DND-41 (cell line): ENCODE results near the gene TTC13.

ENCODE experiments used
- ATAC-seq: fragments of 200-7000 bp; cut with Tn5 transposase; 3 replicates; pipeline ENCODE4 v1.9.1; 2021; ENCODE audit warnings: low read depth; ENCODE audit not compliant: insufficient read depth
- DNase-seq: peaks from one replicate; pipeline ENCODE4 v3.0.0-alpha.2; 2020
- H2AFZ ChIP-seq: 2 replicates; pipeline ENCODE4 v1.6.0; 2012; ENCODE audit warnings: low read depth, low read length
- H3K27ac ChIP-seq: 2 replicates; pipeline ENCODE4 v1.5.1; 2012; ENCODE audit warnings: low read length, inconsistent platforms
- H3K27me3 ChIP-seq: fragments of 200-600 bp; sonication (generic); 2 replicates; pipeline ENCODE4 v1.6.0; 2012; ENCODE audit warnings: low read length, mild to moderate bottlenecking, inconsistent platforms; ENCODE audit not compliant: insufficient read depth, poor library complexity
- H3K36me3 ChIP-seq: 2 replicates; pipeline ENCODE4 v1.5.1; 2012; ENCODE audit warnings: low read length, inconsistent platforms; ENCODE audit not compliant: insufficient read depth
- H3K4me1 ChIP-seq: 2 replicates; pipeline ENCODE4 v1.5.1; 2012; ENCODE audit warnings: mild to moderate bottlenecking, low read length; ENCODE audit not compliant: insufficient read depth
- H3K4me2 ChIP-seq: 2 replicates; pipeline ENCODE4 v1.6.0; 2012; ENCODE audit warnings: mild to moderate bottlenecking, moderate library complexity, low read length, inconsistent platforms; ENCODE audit not compliant: insufficient read depth
- H3K4me3 ChIP-seq, 2 experiments: fragments of 200-600 bp in 1 of 2; shearing (Covaris generic) in 1 of 2; 2 replicates each; pipeline ENCODE4 v1.5.1; 2012 to 2016; ENCODE audit warnings: inconsistent platforms in 2 of 2, low read length in 2 of 2, mild to moderate bottlenecking in 2 of 2, low read depth in 1 of 2, moderate library complexity in 1 of 2
- H3K79me2 ChIP-seq: 2 replicates; pipeline ENCODE4 v1.6.0; 2012; ENCODE audit warnings: low read length, inconsistent platforms; ENCODE audit not compliant: insufficient read depth
- H3K9ac ChIP-seq: 2 replicates; pipeline ENCODE4 v1.6.0; 2012; ENCODE audit warnings: low read depth, mild to moderate bottlenecking, inconsistent platforms, low read length, moderate library complexity
- H3K9me3 ChIP-seq: 2 replicates; pipeline ENCODE4 v1.5.1; 2012; ENCODE audit warnings: low read length, moderate library complexity, mild to moderate bottlenecking, inconsistent platforms; ENCODE audit not compliant: insufficient read depth, severe bottlenecking
- H4K20me1 ChIP-seq: 2 replicates; pipeline ENCODE4 v1.6.0; 2012; ENCODE audit warnings: low read length; ENCODE audit not compliant: insufficient read depth
- EZH2 ChIP-seq: IDR thresholded peaks from 3 replicates; pipeline ENCODE4 v1.6.1; 2012; ENCODE audit warnings: borderline replicate concordance, low read depth, mild to moderate bottlenecking, moderate library complexity, low read length, inconsistent platforms; ENCODE audit not compliant: severe bottlenecking
- TF ChIP-seq, protein P1 (sequence below): IDR thresholded peaks from 2 replicates; pipeline ENCODE4 v1.5.1; 2012; ENCODE audit warnings: borderline replicate concordance, low read length, moderate library complexity, mild to moderate bottlenecking; ENCODE audit not compliant: poor library complexity, severe bottlenecking; ENCODE audit errors: extremely low read depth

The TTC13 gene

DNA sequence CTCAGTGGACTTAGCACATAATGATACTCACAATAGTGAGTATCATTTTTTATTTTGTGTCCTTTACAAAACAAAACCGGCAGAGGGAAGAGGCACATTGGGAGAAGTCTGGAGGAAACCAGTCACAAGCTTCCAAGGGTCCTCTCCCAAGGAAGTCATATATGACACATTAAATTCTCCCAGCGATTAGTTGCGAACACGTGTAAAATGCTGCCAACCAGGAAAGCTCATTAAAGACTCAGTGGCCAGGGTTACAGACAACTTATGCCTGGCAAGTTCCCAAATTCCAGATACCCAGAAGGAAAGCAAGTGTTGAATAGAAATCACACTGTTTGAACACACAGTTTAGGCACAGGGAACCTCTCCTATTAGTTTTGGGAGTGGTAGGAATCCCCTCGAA is 52.5 kb downstream of the TTC13 start:
- no peak overlapping the region for H3K27ac ChIP-seq
- H2AFZ ChIP-seq = no peak overlapping the region
- no peak overlapping the region for H3K9ac ChIP-seq
- no peak overlapping the region for H3K4me2 ChIP-seq
- no peak overlapping the region for H3K4me3 ChIP-seq
- no peaks in the 10 kb centered on the region for H3K27me3 ChIP-seq
- H3K36me3 ChIP-seq = peaks cover 50% of the 10 kb centered on the region
- TF ChIP-seq EZH2 = no peak
- TF ChIP-seq, protein P1, sequence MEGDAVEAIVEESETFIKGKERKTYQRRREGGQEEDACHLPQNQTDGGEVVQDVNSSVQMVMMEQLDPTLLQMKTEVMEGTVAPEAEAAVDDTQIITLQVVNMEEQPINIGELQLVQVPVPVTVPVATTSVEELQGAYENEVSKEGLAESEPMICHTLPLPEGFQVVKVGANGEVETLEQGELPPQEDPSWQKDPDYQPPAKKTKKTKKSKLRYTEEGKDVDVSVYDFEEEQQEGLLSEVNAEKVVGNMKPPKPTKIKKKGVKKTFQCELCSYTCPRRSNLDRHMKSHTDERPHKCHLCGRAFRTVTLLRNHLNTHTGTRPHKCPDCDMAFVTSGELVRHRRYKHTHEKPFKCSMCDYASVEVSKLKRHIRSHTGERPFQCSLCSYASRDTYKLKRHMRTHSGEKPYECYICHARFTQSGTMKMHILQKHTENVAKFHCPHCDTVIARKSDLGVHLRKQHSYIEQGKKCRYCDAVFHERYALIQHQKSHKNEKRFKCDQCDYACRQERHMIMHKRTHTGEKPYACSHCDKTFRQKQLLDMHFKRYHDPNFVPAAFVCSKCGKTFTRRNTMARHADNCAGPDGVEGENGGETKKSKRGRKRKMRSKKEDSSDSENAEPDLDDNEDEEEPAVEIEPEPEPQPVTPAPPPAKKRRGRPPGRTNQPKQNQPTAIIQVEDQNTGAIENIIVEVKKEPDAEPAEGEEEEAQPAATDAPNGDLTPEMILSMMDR = no peak
- DNase-seq (no peak), ATAC-seq (no peak)
- H3K79me2 ChIP-seq = no peaks in the 10 kb centered on the region
- no peaks in the 10 kb centered on the region for H3K9me3 ChIP-seq
- no peaks in the 10 kb centered on the region for H4K20me1 ChIP-seq
- no peaks in the 10 kb centered on the region for H3K4me1 ChIP-seq

DNA sequence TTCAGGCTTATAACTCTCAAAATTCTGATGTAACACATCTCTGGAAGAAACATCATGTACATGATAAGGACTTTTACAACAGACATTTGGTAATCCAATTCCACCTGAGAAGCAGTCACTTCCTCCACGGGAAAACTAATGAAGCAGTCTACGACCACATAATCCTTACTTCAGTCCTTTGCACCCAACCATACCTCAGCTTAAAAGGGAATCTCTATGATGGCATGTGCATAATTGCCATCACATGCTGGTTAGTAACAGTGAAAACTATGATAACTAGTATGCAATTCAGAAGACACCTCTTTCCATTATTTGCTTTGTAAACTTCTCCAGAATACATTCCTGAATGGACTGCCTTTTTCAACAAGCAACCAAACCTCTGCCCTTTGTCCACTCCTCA is 53.1 kb downstream of the TTC13 start:
- TF ChIP-seq, protein P1 = no peak
- no peak for TF ChIP-seq EZH2

DNA sequence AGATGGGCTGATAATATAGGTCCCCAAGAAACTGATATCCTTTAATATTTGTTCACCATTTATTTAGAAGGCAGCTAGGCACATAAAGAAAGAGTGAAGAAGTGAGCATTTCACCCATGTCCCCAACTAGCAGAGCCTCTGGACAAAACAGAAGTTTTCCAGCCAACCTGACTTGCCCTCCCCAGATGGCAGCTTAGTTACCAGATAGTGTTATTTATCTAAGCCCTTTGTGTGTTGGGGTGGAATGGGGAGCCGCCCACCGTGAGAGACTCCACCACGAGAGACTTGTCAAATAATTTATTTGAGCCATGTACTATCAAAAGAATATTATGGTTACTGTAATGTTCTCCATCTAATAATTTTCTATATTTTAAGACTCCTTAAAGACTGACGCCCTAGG is 55.5 kb downstream of the TTC13 start:
- ATAC-seq (no peak), DNase-seq (no peak)
- H3K4me1 ChIP-seq = no peaks in the 10 kb centered on the region
- H3K36me3 ChIP-seq = peaks cover 60% of the 10 kb centered on the region
- no peak overlapping the region for H3K9ac ChIP-seq
- H3K79me2 ChIP-seq = no peaks in the 10 kb centered on the region
- H3K27me3 ChIP-seq = no peaks in the 10 kb centered on the region
- H3K27ac ChIP-seq = no peak overlapping the region
- no peak overlapping the region for H3K4me3 ChIP-seq
- no peaks in the 10 kb centered on the region for H3K9me3 ChIP-seq
- no peak for TF ChIP-seq EZH2
- TF ChIP-seq, protein P1 = no peak
- H4K20me1 ChIP-seq = no peaks in the 10 kb centered on the region; the same call in 1 of the 2 replicates
- no peak overlapping the region for H2AFZ ChIP-seq
- H3K4me2 ChIP-seq = no peak overlapping the region

More for the DNA sequence above, 53.1 kb downstream of the TTC13 start:
- no peak overlapping the region for H3K9ac ChIP-seq
- H3K4me2 ChIP-seq = no peak overlapping the region
- DNase-seq (no peak), ATAC-seq (no peak)
- no peaks in the 10 kb centered on the region for H3K79me2 ChIP-seq
- H3K27me3 ChIP-seq = no peaks in the 10 kb centered on the region
- H3K9me3 ChIP-seq = no peaks in the 10 kb centered on the region
- no peak overlapping the region for H2AFZ ChIP-seq
- H3K4me3 ChIP-seq = no peak overlapping the region
- H4K20me1 ChIP-seq = no peaks in the 10 kb centered on the region
- H3K4me1 ChIP-seq = no peaks in the 10 kb centered on the region
- H3K27ac ChIP-seq = no peak overlapping the region
- H3K36me3 ChIP-seq = peaks cover 52% of the 10 kb centered on the region

DNA sequence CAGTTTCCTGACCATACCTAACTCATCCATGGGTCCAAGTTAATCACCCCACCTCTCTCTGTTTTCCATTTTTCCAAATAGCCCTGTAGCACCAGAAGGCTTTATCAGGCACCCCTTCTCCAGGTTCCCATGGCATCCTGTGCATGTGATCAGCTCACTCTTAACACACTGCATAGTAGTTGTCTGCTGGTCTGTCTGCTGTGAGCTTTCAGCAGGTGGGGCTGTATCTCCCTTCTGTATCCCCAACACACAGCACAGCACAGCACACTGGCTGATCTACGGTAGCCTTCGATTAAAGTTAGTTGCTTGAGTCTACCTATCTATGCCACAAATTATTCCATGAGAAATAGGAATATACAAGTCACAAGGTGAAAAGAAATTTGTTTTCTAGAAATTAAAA is 56.0 kb downstream of the TTC13 start:
- H2AFZ ChIP-seq = no peak overlapping the region
- H3K27me3 ChIP-seq = no peaks in the 10 kb centered on the region
- no peak overlapping the region for H3K9ac ChIP-seq
- H3K9me3 ChIP-seq = no peaks in the 10 kb centered on the region
- H3K4me1 ChIP-seq = no peaks in the 10 kb centered on the region
- DNase-seq (no peak), ATAC-seq (no peak)
- H3K27ac ChIP-seq = no peak overlapping the region
- H4K20me1 ChIP-seq = no peaks in the 10 kb centered on the region; the same call in 1 of the 2 replicates
- no peak for TF ChIP-seq EZH2
- TF ChIP-seq, protein P1 = no peak
- no peak overlapping the region for H3K4me2 ChIP-seq
- no peak overlapping the region for H3K4me3 ChIP-seq
- peaks cover 62% of the 10 kb centered on the region for H3K36me3 ChIP-seq
- H3K79me2 ChIP-seq = no peaks in the 10 kb centered on the region
